GM20431 (cell line): Measurements from ENCODE around the gene MBTPS1.

Source experiments
- in situ Hi-C: fragments of 300-500 bp; cut with MseI, MboI; formaldehyde crosslinking; loops from one replicate; pipeline ENCODE4 v1.15.0; 2020; ENCODE audit warnings: low sequenced_read_pairs; ENCODE audit not compliant: unreplicated experiment

Gene MBTPS1

GRCh38 chr16:84042879-84043485, 73.8 kb downstream of the MBTPS1 start:
- in situ Hi-C loops = no loop called here

- in situ Hi-C loops = no loop called here
Measured at GRCh38 chr16:84042308-84042878, 74.3 kb downstream of the MBTPS1 start, which contains the start of gene SLC38A8. TSS of gene SLC38A8 (minus strand) at chr16:84042795. CDS start at chr16:84042157, 638 bp downstream.

GRCh38 chr16:84041881-84042280, 74.9 kb downstream of the MBTPS1 start:
- in situ Hi-C loops = no loop called here

GRCh38 chr16:84040823-84041820, 75.6 kb downstream of the MBTPS1 start:
- in situ Hi-C loops = no loop called here

- in situ Hi-C loops = no loop called here
Measured at GRCh38 chr16:84040226-84040822, 76.4 kb downstream of the MBTPS1 start.

- in situ Hi-C loops = no loop called here
Measured at GRCh38 chr16:84039696-84040095, 77.0 kb downstream of the MBTPS1 start.

- in situ Hi-C loops = no loop called here
Measured at GRCh38 chr16:84038469-84038868, 78.3 kb downstream of the MBTPS1 start.

- in situ Hi-C loops = no loop called here
Measured at GRCh38 chr16:84036982-84037425, 79.7 kb downstream of the MBTPS1 start.

GRCh38 chr16:84036131-84036530, 80.6 kb downstream of the MBTPS1 start:
- in situ Hi-C loops = no loop called here

- in situ Hi-C loops = no loop called here
Measured at GRCh38 chr16:84034516-84034915, 82.2 kb downstream of the MBTPS1 start.

GRCh38 chr16:84033251-84034195, 83.2 kb downstream of the MBTPS1 start:
- in situ Hi-C loops = no loop called here

GRCh38 chr16:84032458-84033178, 84.1 kb downstream of the MBTPS1 start:
- in situ Hi-C loops = no loop called here

- in situ Hi-C loops = no loop called here
Measured at GRCh38 chr16:84031556-84031955, 85.2 kb downstream of the MBTPS1 start.

- in situ Hi-C loops = no loop called here
Measured at GRCh38 chr16:84029297-84030047, 87.3 kb downstream of the MBTPS1 start.

GRCh38 chr16:84027625-84028024, 89.1 kb downstream of the MBTPS1 start:
- in situ Hi-C loops = no loop called here

- in situ Hi-C loops = no loop called here
Measured at GRCh38 chr16:84026606-84027005, 90.1 kb downstream of the MBTPS1 start.

- in situ Hi-C loops = no loop called here
Measured at GRCh38 chr16:84024854-84025253, 91.9 kb downstream of the MBTPS1 start.

GRCh38 chr16:84022644-84023043, 94.1 kb downstream of the MBTPS1 start:
- in situ Hi-C loops = no loop called here
